Measurements from ENCODE around the gene PDE8B. TPM values are rescaled to one million over a fixed set of nuclear protein-coding genes. Genes with fewer than 3 reads are reported as not detected.

PDE8B gene
- total RNA-seq, 1 donor from 2014 or later = under 0.01 TPM

DNA sequence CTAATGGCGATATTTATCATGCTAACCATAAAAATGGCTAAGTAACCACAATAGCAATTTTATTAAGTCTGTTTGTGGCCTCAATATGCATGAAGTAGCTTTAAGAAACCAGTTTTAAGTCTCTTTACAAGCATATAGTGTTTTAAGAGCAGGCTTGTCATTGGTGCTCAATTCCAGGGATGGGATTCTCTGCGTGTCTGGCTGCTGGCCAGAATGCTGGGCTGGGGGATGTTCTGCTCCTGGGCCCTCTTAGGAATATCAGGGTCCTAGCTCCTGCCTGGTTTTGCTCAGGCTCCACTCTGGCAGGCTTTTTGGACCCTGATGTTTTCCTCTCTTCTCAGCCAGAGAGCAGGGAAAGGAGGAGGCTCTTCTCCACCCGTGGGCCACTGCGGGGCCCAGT is 127.2 kb downstream of the PDE8B start:
- Histone ChIP-seq H3K4me3 (ENCODE audit: low read depth, low read length) (no peak overlapping the region), H3K36me3 (ENCODE audit: control insufficient read depth, insufficient read depth, low read length) (no peaks in the 10 kb centered on the region), H3K27me3 (ENCODE audit: control insufficient read depth, insufficient read depth, low read length) (no peaks in the 10 kb centered on the region)
- no peak for DNase-seq (ENCODE audit: low read depth)
- TF ChIP-seq, protein P1, sequence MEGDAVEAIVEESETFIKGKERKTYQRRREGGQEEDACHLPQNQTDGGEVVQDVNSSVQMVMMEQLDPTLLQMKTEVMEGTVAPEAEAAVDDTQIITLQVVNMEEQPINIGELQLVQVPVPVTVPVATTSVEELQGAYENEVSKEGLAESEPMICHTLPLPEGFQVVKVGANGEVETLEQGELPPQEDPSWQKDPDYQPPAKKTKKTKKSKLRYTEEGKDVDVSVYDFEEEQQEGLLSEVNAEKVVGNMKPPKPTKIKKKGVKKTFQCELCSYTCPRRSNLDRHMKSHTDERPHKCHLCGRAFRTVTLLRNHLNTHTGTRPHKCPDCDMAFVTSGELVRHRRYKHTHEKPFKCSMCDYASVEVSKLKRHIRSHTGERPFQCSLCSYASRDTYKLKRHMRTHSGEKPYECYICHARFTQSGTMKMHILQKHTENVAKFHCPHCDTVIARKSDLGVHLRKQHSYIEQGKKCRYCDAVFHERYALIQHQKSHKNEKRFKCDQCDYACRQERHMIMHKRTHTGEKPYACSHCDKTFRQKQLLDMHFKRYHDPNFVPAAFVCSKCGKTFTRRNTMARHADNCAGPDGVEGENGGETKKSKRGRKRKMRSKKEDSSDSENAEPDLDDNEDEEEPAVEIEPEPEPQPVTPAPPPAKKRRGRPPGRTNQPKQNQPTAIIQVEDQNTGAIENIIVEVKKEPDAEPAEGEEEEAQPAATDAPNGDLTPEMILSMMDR (IDR thresholded peaks at IDR 0.05; ENCODE audit: insufficient read depth, low read length, severe bottlenecking) = no peak
- no peak for FAIRE-seq

DNA sequence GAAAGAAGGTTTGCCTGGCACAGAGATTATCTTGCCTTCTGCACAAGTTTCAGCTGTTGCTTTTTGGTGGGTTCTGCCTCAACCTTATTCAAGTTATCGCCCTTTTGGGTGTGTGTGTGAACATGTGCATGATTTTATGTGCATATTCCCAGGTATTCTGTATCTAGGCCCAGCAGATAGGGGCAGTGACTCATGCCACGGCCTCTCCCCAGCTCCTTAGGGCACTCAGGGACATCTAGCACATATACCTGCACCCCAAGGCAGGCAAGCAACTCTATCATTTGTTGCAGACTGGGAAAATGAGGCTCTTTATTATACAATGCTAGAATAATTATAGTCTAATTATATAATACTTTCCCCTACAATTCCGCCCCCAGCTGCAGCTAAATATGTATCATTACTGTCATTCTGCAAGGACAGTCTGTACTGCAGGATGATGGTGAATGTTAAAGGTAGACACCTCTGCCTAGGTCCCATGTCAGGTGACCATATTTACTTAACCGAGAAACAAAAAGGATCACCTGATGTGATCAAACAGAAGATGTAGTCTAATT is 128.9 kb downstream of the PDE8B start:
- no peaks in the 10 kb centered on the region for H3K27me3 ChIP-seq (ENCODE audit: control insufficient read depth, insufficient read depth, low read length)
- no peaks in the 10 kb centered on the region for H3K36me3 ChIP-seq (ENCODE audit: control insufficient read depth, insufficient read depth, low read length)
- DNase-seq (ENCODE audit: low read depth) (no peak), FAIRE-seq (no peak)
- no peak overlapping the region for H3K4me3 ChIP-seq (ENCODE audit: low read depth, low read length)
- TF ChIP-seq, protein P1 (IDR thresholded peaks at IDR 0.05; ENCODE audit: insufficient read depth, low read length, severe bottlenecking) = no peak

DNA sequence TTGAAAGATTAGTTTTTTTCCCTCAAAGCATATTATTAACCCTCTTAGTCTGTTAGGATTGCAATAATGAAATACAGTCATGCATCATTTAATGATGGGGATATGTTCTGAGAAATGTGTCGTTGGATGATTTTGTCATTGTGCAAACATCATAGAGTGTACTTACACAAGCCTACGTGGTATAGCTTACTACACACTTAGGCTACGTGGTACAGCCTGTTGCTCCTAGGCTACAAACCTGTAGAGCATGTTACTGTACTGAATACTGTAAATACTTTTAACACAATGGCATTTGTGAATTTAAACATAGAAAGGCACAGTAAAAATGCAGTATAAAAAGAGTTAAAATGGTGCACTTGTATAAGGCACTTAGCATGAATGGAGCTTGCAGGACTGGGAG is 132.7 kb downstream of the PDE8B start:
- TF ChIP-seq, protein P1 (IDR thresholded peaks at IDR 0.05; ENCODE audit: insufficient read depth, low read length, severe bottlenecking) = no peak
- H3K27me3 ChIP-seq (ENCODE audit: control insufficient read depth, insufficient read depth, low read length) = peaks cover 3% of the 10 kb centered on the region
- DNase-seq (ENCODE audit: low read depth) (no peak), FAIRE-seq (no peak)
- H3K4me3 ChIP-seq (ENCODE audit: low read depth, low read length) = no peak overlapping the region
- no peaks in the 10 kb centered on the region for H3K36me3 ChIP-seq (ENCODE audit: control insufficient read depth, insufficient read depth, low read length)

DNA sequence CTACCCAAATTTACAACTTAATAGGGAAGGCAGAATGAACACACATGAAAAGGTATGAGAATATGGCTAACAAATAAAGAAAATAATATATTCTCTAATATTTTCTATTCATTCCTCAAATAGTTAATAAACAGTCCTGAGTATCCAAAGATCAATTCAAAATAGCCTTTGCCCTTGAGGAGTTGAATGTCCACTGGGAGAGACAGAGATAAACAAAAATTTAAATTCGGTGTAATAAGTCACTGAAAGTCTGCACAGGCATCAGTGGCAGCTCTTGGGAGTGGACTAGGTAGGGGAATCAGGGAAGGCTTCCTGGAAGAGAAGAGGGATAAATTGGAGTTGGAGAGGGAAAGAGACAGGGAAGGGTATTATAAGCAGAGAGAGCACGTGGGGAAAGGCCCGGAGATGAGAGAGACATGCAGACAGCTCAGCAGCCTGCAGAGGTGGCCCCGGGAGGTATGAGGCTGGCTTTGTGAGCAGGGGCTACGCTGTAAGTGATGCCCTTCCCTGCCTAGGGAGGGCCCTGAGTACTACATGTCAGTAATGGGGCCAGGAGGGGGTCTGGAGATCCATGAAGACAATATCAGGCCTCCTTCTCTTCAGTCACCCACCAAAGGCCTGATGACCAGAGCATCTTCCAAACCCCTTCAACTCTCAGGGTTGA is 137.1 kb downstream of the PDE8B start:
- Histone ChIP-seq H3K4me3 (ENCODE audit: low read depth, low read length) (no peak overlapping the region), H3K27me3 (ENCODE audit: control insufficient read depth, insufficient read depth, low read length) (peaks cover 6% of the 10 kb centered on the region), H3K36me3 (ENCODE audit: control insufficient read depth, insufficient read depth, low read length) (no peaks in the 10 kb centered on the region)
- TF ChIP-seq, protein P1 (IDR thresholded peaks at IDR 0.05; ENCODE audit: insufficient read depth, low read length, severe bottlenecking) = no peak
- FAIRE-seq = no peak
- DNase-seq (ENCODE audit: low read depth) = no peak

DNA sequence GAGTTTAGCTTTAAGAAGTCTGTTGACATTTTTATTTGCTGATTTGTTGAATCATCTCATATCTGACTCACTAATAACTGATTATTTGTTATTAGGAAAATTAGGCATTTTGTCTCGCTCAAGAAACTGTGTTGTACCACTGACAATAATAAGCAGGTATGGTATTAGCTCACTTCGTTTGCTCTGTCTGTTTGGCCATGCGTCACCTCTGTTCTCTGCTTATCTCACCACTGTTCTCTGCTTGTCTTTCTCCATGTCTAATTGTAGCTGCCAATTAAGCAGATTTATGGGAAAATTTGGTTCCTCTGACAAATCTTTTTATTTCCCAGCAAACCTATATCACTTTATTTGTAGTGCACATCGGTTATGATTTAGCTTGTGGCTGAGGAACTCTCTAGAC is 142.8 kb downstream of the PDE8B start:
- H3K4me3 ChIP-seq (ENCODE audit: low read depth, low read length) = no peak overlapping the region
- TF ChIP-seq, protein P1 (IDR thresholded peaks at IDR 0.05; ENCODE audit: insufficient read depth, low read length, severe bottlenecking) = no peak
- H3K36me3 ChIP-seq (ENCODE audit: control insufficient read depth, insufficient read depth, low read length) = no peaks in the 10 kb centered on the region
- peaks cover 3% of the 10 kb centered on the region for H3K27me3 ChIP-seq (ENCODE audit: control insufficient read depth, insufficient read depth, low read length)
- no peak for FAIRE-seq
- no peak for DNase-seq (ENCODE audit: low read depth)

DNA sequence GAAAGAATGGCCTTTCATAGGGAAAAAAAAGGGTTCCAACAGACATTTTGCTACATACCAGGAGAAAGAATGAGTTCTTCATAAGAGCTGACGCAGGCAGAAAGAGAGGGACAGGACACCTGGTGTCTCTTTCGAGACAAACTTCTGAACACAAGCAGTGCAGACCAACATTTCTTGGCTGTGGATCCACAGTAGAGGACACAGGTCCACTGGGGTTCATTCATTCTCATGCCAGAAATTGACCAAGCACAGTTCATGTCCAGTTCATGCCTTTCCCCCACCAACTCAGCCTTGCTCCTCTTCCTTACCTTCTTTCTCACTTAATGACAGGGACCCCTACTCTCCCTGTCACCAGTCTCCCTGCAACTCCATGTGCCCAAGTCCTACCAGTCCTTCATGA is 144.0 kb downstream of the PDE8B start:
- Histone ChIP-seq H3K27me3 (ENCODE audit: control insufficient read depth, insufficient read depth, low read length) (no peaks in the 10 kb centered on the region), H3K4me3 (ENCODE audit: low read depth, low read length) (no peak overlapping the region), H3K36me3 (ENCODE audit: control insufficient read depth, insufficient read depth, low read length) (no peaks in the 10 kb centered on the region)
- TF ChIP-seq, protein P1 (IDR thresholded peaks at IDR 0.05; ENCODE audit: insufficient read depth, low read length, severe bottlenecking) = no peak
- FAIRE-seq = no peak
- no peak for DNase-seq (ENCODE audit: low read depth)
